GM19328 (cell line): Measurements from ENCODE around the gene RALGDS.

Source experiments
- ATAC-seq: cut with Tn5 transposase; IDR thresholded peaks from one replicate; pipeline ENCODE4 v1.9.1; 2021; ENCODE audit warnings: mild to moderate bottlenecking, moderate library complexity; ENCODE audit not compliant: unreplicated experiment

RALGDS gene

DNA sequence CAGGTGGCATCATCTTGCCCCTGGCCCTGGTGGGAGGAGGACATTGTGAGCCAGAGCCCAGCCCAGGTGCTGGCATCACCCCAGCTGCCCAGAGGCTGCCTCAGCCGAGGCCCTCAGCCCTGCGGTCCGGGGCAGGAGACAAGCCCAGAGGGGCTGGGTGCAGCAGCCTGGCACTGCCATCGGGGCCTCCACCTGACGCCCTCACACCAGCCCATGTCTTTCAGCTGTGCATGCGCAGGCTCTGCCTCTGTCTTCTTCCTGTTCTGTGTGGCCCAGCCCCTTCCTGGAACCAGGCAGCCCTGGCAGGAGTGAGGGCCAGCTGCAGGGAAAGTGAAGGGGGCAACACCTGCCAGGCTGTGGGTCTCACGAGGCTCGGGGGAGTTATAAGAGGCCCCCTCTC is 64.0 kb downstream of the RALGDS start:
- no peak for ATAC-seq

DNA sequence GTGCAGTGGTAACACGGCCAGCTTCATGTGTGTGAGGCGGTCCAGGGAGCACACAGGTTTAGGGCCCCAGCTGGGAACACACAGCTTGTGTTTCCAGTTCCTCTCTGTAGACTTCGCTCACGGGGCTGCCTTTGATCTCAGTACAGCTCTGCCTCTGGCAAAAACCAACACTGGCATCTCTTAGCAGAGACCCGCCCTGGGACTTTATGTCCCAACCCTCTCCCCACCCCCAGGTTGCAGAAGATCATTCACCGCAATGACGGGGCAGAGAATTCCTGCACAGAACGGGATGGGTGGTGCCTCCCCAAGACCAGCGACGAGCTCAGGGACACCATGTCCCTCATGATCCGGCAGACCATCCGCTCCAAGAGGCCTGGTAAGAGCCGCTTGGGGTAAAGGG is 64.5 kb downstream of the RALGDS start:
- no peak for ATAC-seq

DNA sequence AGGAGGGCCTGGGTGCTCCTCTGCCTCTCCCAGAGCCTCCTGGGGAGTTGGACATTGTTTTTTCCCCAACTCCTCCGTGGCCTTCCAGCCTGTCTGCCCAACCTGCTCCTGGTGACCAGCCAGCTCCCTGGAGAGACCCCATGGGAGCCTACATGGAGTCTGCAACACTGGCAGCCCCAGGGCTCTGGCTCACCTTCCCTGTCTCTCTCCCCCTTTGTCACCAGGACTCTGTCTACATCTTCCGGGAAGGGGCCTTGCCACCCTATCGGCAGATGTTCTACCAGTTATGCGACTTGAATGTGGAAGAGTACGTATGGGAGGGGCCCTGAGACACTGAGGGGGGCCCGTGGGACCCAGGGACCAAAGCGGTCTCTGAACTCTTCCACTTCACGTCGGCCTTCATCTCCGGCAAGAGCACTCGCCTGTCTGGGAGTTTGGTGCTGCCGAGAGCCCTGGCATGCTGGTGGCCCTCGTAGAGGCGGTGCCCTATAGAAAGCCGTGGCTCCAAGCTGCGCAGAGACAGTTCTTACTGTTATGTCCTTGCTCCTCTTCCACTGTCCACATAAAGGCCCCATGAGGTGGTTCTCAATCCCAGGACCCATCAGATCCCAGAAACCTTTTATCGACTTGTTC is 65.1 kb downstream of the RALGDS start:
- ATAC-seq: no peak

DNA sequence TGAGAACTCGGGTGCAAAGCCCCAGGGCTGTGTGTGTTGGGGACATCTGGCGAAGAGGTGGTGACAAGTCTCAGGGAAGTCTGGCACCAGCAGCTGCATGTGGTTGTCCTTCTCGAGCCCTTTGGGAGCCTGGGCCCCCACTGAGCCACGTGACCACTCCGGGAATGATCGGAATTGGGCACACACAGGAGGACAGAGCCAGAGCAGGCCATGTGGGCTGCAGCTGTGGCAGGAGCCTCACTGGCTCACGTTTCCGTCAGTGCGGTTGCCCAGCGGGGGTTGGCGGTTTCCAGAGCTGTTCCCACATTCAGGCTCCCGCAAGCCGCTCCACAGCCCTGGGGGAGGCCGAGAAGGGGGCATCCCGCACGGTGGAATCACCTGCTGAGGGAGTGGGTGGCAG is 66.1 kb downstream of the RALGDS start:
- ATAC-seq: no peak

DNA sequence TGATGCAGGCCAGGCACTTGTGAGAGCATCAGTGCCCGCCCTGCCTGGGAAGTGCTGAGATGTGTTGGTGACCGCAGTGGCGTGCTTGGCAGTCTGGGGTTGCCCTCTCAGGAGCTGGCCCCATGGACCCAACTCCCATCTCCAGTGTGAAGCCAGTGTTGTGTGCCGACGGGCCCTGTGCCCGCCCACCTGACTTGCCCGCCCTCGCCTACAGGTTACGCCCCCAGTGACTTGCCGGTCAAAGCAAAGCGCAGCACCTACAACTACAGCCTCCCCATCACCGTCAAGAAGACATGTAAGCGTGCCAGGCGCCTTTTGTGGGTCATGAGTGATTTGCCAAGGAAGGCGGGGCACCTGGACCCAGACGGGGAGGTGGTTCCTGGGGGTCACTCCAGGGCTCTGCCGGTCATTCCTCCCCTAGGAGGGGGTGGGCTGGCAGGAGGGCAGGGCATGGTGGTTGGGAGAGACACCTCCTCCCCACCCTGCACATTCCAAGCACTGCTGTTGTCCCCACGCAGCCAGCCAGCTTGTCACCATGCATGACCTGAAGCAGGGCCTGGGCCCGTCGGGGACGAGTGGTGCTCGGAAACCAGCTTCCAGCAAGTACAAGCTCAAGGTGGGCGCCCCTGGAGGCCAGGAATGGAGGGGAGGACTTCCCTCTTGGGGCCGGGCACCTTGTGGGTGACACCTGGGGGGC is 66.7 kb downstream of the RALGDS start:
- ATAC-seq: no peak

DNA sequence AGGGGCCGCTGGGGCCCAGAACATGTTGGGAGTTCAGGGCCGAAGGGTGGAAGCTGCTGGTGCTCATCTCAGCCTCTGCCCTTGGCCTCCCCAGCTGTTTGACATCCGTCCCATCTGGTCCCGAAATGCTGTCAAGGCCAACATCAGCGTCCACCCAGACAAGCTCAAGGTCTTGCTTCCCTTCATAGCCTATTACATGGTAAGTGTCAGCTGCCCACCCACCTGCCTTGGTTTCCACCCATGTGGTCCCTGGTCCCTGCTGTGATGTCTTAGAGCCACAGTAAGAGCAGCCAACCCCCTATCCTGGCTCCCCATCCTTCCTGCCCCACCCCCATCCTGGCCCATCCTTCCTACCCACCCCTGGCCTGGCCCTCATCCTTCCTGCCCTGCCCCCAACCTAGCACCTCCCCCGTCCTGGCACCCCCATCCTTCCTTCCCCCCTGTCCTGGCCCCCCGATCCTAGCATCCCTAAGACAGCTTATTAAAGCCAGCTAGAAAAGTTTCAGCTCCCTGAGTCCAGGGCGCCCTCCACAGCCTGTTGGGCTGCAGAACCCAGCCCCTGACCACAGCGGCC is 69.0 kb downstream of the RALGDS start:
- ATAC-seq: no peak

DNA sequence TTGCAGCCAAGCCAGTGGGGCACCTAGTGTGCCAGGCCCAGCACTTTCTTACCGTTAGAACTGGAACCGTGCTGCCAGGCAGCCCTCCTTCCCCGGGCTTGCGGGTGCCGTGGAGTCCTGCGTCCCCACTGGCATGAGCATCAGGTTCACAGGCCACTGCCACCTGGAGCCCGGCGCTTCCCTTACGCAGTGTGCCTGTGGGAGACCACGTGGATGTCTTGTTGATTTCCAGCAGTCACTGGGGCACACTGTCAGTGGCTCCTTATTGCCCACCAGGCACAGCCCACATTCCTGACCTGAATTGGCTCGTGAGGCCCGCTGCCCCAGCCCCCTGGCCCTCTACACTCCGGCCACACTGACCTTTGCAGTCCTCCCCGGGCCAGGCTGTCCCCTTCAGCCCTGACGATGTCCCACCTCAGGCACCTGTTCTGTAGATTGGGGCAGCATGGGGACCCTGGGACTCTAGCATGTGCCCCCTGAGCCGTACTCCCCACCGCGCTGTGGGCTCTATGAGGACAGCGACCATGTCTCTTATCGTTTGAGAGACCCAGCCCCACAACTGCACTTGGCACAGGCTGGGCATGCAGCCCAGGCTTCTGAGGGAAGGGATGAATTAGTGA is 69.6 kb downstream of the RALGDS start:
- no peak for ATAC-seq

DNA sequence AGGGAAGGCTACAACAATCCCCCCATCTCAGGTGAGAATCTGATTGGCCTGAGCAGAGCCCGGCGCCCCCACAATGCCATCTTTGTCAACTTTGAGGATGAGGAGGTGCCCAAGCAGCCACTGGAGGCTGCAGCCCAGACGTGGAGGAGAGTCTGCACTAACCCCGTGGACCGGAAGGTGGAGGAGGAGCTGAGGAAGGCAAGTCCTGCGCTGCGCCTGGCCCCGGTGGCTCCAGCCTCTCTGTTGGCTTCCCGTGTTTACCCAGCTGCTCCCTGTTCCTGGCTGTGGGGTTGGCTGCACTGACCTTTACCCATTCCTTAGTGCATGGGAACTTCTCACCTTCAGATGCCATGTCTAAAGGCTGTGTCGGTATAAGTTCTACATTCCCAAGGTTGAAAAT is 70.3 kb downstream of the RALGDS start:
- ATAC-seq: no peak

DNA sequence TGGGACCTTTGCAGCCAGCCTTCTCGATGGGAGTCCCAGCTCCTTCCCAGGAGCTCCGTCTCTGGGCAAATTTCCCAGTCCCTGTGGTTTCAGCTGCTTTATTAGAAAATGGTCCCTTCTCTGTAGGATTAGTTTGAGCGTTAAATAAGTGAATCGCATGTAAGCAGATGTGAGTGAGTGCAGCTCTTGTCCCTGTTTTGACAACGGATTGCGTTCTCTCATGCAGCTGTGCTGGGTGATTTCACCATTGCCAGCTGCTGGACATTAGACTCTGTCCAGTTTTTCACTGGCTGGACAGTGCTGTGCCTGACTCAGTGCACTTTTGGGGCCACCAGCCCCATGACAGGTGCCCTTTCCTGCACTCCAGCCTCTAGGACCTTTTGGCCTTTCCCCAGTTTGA is 70.9 kb downstream of the RALGDS start:
- ATAC-seq: no peak

DNA sequence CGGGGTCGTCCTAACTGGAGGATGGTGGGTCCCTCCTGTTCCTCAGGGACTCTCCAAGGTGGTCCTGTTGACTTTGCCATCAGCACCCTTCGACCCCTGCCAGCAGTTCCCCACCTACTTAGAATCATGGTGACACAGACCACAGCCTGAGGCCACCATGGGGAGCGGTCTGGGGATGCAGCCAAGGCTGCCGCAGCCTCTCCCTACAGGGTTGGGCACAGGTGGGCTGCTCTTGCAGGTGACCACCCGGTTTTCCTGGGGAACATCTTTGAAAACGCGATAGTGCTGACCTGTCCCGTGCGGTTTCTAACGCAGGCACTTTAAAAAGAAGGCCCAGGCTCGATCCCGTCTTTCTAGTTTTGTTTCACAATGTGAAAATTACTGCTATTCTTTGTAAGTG is 72.0 kb downstream of the RALGDS start:
- ATAC-seq: no peak

DNA sequence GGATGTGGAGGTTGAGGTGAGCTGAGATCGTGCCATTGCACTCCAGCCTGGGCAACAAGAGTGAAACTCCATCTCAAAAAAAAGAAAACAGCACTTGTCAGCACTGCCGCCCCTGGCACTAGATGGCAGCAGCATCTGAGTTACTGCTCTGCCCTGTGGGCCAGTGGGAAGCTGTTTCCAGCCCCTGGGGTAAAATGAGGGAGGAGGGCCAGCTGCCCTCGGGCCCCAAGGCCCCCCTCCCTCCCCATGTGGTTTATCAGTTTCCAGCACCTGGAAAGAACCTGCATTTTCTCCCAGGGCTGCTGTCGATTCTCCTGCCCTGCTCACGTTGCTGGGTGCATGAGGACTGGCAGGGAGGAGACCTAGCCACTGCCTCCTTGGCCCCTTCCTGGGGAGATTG is 72.4 kb downstream of the RALGDS start:
- no peak for ATAC-seq
